SK-N-SH (cell line): ENCODE results near the gene UBE2R2. TPM values are rescaled to one million over a fixed set of nuclear protein-coding genes. Genes with fewer than 3 reads are reported as not detected.

Experiments
- CTCF ChIA-PET: fragments of 300-600, 350-600 bp; formaldehyde crosslinking; extraction: SDS; loops from one replicate; lab custom pipeline; 2021; lab: Yijun Ruan, JAX
- POLR2A ChIA-PET: fragments of 350-600 bp; sonication (Branson Sonifier 250); formaldehyde crosslinking; extraction: SDS; loops from one replicate; lab custom pipeline; 2020; ENCODE audit warnings: antibody characterized with exemption, inconsistent platforms; lab: Yijun Ruan, JAX
- DNase-seq: peaks from one replicate; pipeline ENCODE4 v3.0.0; 2012
- H2AFZ ChIP-seq: fragments of 200-600 bp; sonication (generic); 2 replicates; pipeline ENCODE4 v1.8.1; 2016; ENCODE audit warnings: antibody characterized with exemption, mild to moderate bottlenecking, low read depth
- H3F3A ChIP-seq: fragments of 200-600 bp; sonication (generic); replicated peaks from 2 replicates; pipeline ENCODE3; 2016; ENCODE audit warnings: antibody characterized with exemption, mild to moderate bottlenecking; ENCODE audit not compliant: insufficient read depth
- H3K27ac ChIP-seq, 2 experiments: fragments of 200-500 bp in 1 of 2; fragments of 200-600 bp in 1 of 2; sonication (Bioruptor generic) in 1 of 2; sonication (generic), shearing (Covaris generic) in 1 of 2; 2 replicates each; pipeline versions ENCODE4 v1.5.1 to v1.6.1; 2014 to 2016; ENCODE audit warnings: low read depth in 2 of 2, inconsistent platforms in 1 of 2, low read length in 1 of 2, mild to moderate bottlenecking in 1 of 2, mixed read lengths in 1 of 2
- H3K27me3 ChIP-seq: fragments of 200-600 bp; sonication (generic), shearing (Covaris generic); 2 replicates; pipeline ENCODE4 v1.6.1; 2016; ENCODE audit warnings: mixed run types; ENCODE audit not compliant: insufficient read depth
- H3K36me3 ChIP-seq, 2 experiments: fragments of 200-500 bp in 1 of 2; fragments of 200-600 bp in 1 of 2; sonication (Bioruptor generic) in 1 of 2; sonication (generic) in 1 of 2; replicated peaks in 1 of 2; 2 replicates each; pipeline versions ENCODE3 to v1.5.1; 2014 to 2016; ENCODE audit warnings: low read length in 1 of 2, mild to moderate bottlenecking in 1 of 2; ENCODE audit not compliant: insufficient read depth in 2 of 2, control insufficient read depth in 1 of 2
- H3K4me1 ChIP-seq, 2 experiments: fragments of 200-500 bp in 1 of 2; fragments of 200-600 bp in 1 of 2; sonication (Bioruptor generic) in 1 of 2; sonication (generic), shearing (Covaris generic) in 1 of 2; 2 replicates each; pipeline versions ENCODE4 v1.5.1 to v1.6.1; 2014 to 2016; ENCODE audit warnings: low read depth in 1 of 2, low read length in 1 of 2, mixed run types in 1 of 2; ENCODE audit not compliant: insufficient read depth in 2 of 2, control insufficient read depth in 1 of 2
- H3K4me2 ChIP-seq: fragments of 200-600 bp; sonication (generic), shearing (Covaris generic); 2 replicates; pipeline ENCODE4 v1.6.1; 2017; ENCODE audit warnings: mixed run types
- H3K4me3 ChIP-seq, 2 experiments: fragments of 200-500 bp in 1 of 2; fragments of 200-600 bp in 1 of 2; sonication (Bioruptor generic) in 1 of 2; sonication (generic), shearing (Covaris generic) in 1 of 2; 2 replicates each; pipeline versions ENCODE4 v1.5.1 to v1.8.1; 2014 to 2016; ENCODE audit warnings: low read depth in 2 of 2, inconsistent platforms in 1 of 2, low read length in 1 of 2, mild to moderate bottlenecking in 1 of 2, mixed read lengths in 1 of 2, moderate library complexity in 1 of 2
- H3K79me2 ChIP-seq: fragments of 200-600 bp; sonication (generic); 2 replicates; pipeline ENCODE4 v1.8.1; 2017; ENCODE audit warnings: mild to moderate bottlenecking; ENCODE audit not compliant: insufficient read depth
- H3K9ac ChIP-seq: fragments of 200-600 bp; sonication (generic); 2 replicates; pipeline ENCODE4 v1.6.1; 2017; ENCODE audit warnings: mixed run types
- H3K9me2 ChIP-seq: fragments of 200-600 bp; sonication (generic); 2 replicates; pipeline ENCODE4 v1.6.1; 2017; ENCODE audit warnings: mixed run types
- H3K9me3 ChIP-seq: fragments of 200-600 bp; sonication (generic); 2 replicates; pipeline ENCODE4 v1.6.1; 2017; ENCODE audit warnings: mixed run types, mild to moderate bottlenecking, moderate library complexity
- H4K20me1 ChIP-seq: fragments of 200-600 bp; sonication (generic); 2 replicates; pipeline ENCODE4 v1.6.1; 2017; ENCODE audit warnings: mild to moderate bottlenecking, mixed run types; ENCODE audit not compliant: insufficient read depth
- CHD2 ChIP-seq: fragments of 150-350 bp; IDR thresholded peaks from 2 replicates; pipeline ENCODE4 v1.6.1; 2018; ENCODE audit warnings: low read length; ENCODE audit not compliant: partially characterized antibody
- ELF1 ChIP-seq: IDR thresholded peaks from 2 replicates; pipeline ENCODE4 v1.4.0; 2012
- EZH2phosphoT487 ChIP-seq: fragments of 200-600 bp; sonication (generic); IDR thresholded peaks from 2 replicates; pipeline ENCODE4 v1.6.1; 2017; ENCODE audit warnings: low read depth, mixed run types, mild to moderate bottlenecking, antibody characterized with exemption, moderate library complexity, borderline replicate concordance
- FOXJ3 ChIP-seq: sonication (generic); formaldehyde crosslinking; IDR thresholded peaks from 2 replicates; pipeline ENCODE4 v1.5.1; 2020; ENCODE audit warnings: mild to moderate bottlenecking, missing genetic modification reagents
- GABPA ChIP-seq: IDR thresholded peaks from 2 replicates; pipeline ENCODE4 v1.4.0; 2012; ENCODE audit warnings: low read depth, mild to moderate bottlenecking
- JUND ChIP-seq: IDR thresholded peaks from 2 replicates; pipeline ENCODE4 v1.4.0; 2012
- MEF2A ChIP-seq: IDR thresholded peaks from 2 replicates; pipeline ENCODE4 v1.4.0; 2012; ENCODE audit warnings: low read depth, borderline replicate concordance
- RCOR1 ChIP-seq: fragments of 150-350 bp; IDR thresholded peaks from 2 replicates; pipeline ENCODE4 v1.6.1; 2017; ENCODE audit warnings: antibody characterized with exemption, low read length
- RFX5 ChIP-seq: IDR thresholded peaks from 2 replicates; pipeline ENCODE4 v1.6.1; 2012; ENCODE audit warnings: mild to moderate bottlenecking, improper control_type of control experiment, low read length
- SIN3A ChIP-seq: IDR thresholded peaks from 2 replicates; pipeline ENCODE4 v1.6.1; 2012; ENCODE audit warnings: low read depth, mild to moderate bottlenecking, low read length, moderate library complexity, borderline replicate concordance
- SMC3 ChIP-seq: IDR thresholded peaks from 2 replicates; pipeline ENCODE4 v1.6.1; 2012; ENCODE audit warnings: low read depth, low read length, improper control_type of control experiment
- TCF12 ChIP-seq: IDR thresholded peaks from 2 replicates; pipeline ENCODE4 v1.4.0; 2012
- YY1 ChIP-seq: IDR thresholded peaks from 2 replicates; pipeline ENCODE4 v1.4.0; 2012; ENCODE audit warnings: low read depth, mild to moderate bottlenecking
- WGBS: methylation state at CpG from one replicate; pipeline ENCODE4 v1.1.6; 2017; ENCODE audit warnings: low lambda C conversion rate; 5-methylcytosine and 5-hydroxymethylcytosine counted together
- polyA plus RNA-seq, 3 experiments: library from polyadenylated mRNA; depleted of rRNA; stranded (reverse); fragments of >200 nt; gene quantifications; 2 replicates each; pipeline ENCODE4 v1.2.3, GENCODE V29; 2012
- TF ChIP-seq, protein P1 (sequence below): fragments of 150-350 bp; IDR thresholded peaks from 2 replicates; pipeline ENCODE4 v1.6.1; 2016; ENCODE audit warnings: mild to moderate bottlenecking, low read depth, low read length
- TF ChIP-seq, protein P2 (sequence below): fragments of 150-350 bp; IDR thresholded peaks from 2 replicates; pipeline ENCODE4 v1.6.1; 2017; ENCODE audit warnings: antibody characterized with exemption, low read length, low read depth, borderline replicate concordance
- TF ChIP-seq, protein P3 (sequence below): IDR thresholded peaks from 2 replicates; pipeline ENCODE4 v1.4.0; 2012; ENCODE audit warnings: low read depth, borderline replicate concordance
- TF ChIP-seq, protein P4 (sequence below): fragments of 200-600 bp; sonication (generic); IDR thresholded peaks from 2 replicates; pipeline ENCODE4 v1.6.1; 2017; ENCODE audit warnings: antibody characterized with exemption, mild to moderate bottlenecking, moderate library complexity

UBE2R2 gene
- polyA plus RNA-seq, 1 of the 3 experiments (the other 2 are of a cell fraction) = 19.7 TPM

DNA sequence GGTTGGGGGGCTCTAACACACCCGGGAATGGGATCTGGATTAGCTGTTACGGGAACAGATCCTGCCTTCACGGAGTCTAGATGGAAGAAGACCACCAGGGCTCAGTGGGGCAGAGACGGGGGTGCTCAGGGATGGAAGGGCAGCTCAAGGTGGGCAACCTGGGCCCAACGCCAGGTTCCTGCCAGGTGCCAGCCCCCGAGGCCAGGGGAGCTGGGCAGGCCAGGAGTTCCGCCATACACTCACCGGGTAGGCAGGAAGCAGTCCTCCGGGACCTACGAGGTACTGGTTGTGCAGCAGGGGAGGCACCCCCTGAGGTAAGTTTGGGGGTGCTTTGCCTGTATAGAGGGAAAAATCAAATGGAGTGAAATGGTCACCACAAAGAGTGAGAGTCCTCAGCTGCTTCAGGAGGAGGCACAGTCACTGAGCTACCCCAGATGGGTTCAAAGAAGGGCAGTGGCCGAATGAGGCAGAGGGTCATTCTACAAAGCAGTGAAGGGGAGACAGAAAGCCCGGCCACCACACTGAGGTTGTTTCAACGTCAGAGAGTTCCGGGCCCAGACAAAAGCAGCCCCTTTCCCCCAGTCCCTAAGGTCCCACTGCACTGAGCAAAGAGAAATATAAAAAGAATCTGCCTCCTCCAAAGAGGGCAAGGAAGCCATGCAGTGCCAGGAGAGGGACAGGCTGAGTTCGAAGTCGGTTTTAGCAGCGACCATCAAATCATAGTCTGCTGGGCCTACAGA, 110.0 kb downstream of the UBE2R2 start:
- CTCF ChIA-PET = interaction anchor here (0.7 to 5.1 kb wide), 7 partner anchors 8 to 147 kb away, joined by 3 to 40 read pairs (median 7); no protein-coding TSS in a partner anchor
- Histone ChIP-seq H3K4me2 (no peak overlapping the region), H2AFZ (no peak overlapping the region), H3K4me1 (no peaks in the 10 kb centered on the region; a peak in 1 of 4 replicates), H3K9me3 (no peaks in the 10 kb centered on the region), H3K36me3 (peaks cover 32 to 87% of the 10 kb centered on the region in 2 experiments), H3K4me3 (no peak overlapping the region), H3K27ac (no peak overlapping the region; a peak in 1 of 4 replicates), H3K27me3 (no peaks in the 10 kb centered on the region), H4K20me1 (0 out of 2 replicates have a peak, but pooled peaks cover 1% of the 10 kb centered on the region), H3K9me2 (no peaks in the 10 kb centered on the region), H3F3A (peaks cover 4% of the 10 kb centered on the region), H3K79me2 (no peaks in the 10 kb centered on the region), H3K9ac (no peak overlapping the region)
- no peak for DNase-seq
- POLR2A ChIA-PET = no interaction called here
- TF ChIP-seq SMC3 (no peak), JUND (no peak), MEF2A (no peak), CHD2 (no peak), GABPA (no peak)
- TF ChIP-seq, protein P1, sequence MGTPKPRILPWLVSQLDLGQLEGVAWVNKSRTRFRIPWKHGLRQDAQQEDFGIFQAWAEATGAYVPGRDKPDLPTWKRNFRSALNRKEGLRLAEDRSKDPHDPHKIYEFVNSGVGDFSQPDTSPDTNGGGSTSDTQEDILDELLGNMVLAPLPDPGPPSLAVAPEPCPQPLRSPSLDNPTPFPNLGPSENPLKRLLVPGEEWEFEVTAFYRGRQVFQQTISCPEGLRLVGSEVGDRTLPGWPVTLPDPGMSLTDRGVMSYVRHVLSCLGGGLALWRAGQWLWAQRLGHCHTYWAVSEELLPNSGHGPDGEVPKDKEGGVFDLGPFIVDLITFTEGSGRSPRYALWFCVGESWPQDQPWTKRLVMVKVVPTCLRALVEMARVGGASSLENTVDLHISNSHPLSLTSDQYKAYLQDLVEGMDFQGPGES = no peak
- WGBS = 89% methylated on average over 16 of the region's 17 CpGs

DNA sequence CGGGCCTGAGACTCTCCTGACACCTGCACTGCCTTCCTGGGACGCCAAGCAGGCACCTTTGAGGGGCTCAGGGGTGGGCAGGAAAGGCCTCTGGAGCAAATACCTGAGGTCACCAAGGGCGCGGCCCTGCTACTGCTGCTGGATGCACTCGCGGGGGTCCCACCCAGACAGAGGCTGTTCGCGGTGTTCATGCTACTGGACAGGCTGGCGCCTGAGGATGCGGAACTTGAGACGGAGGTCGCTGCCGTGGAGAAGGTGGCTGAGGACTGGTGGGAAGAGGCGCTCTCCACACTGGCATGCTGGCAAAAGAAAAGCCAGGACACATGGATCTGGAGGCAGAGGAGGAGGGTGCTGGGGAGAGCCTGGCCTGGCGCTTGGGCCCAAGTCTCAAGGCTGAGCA, 110.7 kb downstream of the UBE2R2 start:
- DNase-seq = no peak
- H3K4me2 ChIP-seq = no peak overlapping the region
- H3K9ac ChIP-seq = no peak overlapping the region
- no peaks in the 10 kb centered on the region for H3K9me2 ChIP-seq
- no peaks in the 10 kb centered on the region for H3K27me3 ChIP-seq
- no peaks in the 10 kb centered on the region for H3F3A ChIP-seq
- H4K20me1 ChIP-seq = no peaks in the 10 kb centered on the region
- H3K36me3 ChIP-seq = peaks cover 32 to 87% of the 10 kb centered on the region in 2 experiments
- H3K9me3 ChIP-seq = no peaks in the 10 kb centered on the region
- CTCF ChIA-PET = interaction anchor here (5.1 kb wide), 1 partner anchor 146 kb away, joined by 32 read pairs; no protein-coding TSS in a partner anchor
- WGBS = 97% methylated on average over 15 of the region's 15 CpGs
- H2AFZ ChIP-seq = no peak overlapping the region
- H3K4me3 ChIP-seq = no peak overlapping the region
- TF ChIP-seq, protein P2, sequence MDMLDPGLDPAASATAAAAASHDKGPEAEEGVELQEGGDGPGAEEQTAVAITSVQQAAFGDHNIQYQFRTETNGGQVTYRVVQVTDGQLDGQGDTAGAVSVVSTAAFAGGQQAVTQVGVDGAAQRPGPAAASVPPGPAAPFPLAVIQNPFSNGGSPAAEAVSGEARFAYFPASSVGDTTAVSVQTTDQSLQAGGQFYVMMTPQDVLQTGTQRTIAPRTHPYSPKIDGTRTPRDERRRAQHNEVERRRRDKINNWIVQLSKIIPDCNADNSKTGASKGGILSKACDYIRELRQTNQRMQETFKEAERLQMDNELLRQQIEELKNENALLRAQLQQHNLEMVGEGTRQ = no peak
- POLR2A ChIA-PET = no interaction called here
- H3K27ac ChIP-seq = no peak overlapping the region
- H3K4me1 ChIP-seq = no peaks in the 10 kb centered on the region; a peak in 1 of 4 replicates
- H3K79me2 ChIP-seq = no peaks in the 10 kb centered on the region

DNA sequence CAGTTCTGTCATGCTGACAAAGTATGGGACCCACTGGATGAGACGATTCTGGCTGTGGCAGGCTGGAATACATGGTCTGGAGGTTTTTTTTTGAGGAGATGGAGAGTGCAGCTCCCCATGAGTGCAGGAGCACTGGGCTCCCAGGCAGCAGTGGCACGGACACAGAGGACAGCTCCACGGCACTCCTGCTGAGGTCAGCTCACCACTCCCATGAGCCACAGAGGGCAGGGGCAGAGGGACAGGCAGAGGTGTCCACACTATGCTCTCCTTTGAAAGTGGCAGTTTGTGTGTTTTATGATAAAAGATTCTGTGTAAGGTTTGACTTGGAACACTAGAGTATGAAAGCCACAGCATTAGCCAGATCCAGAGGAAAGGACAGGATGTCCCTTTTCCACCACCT, 114.4 kb downstream of the UBE2R2 start:
- Histone ChIP-seq H3K9me3 (no peaks in the 10 kb centered on the region), H3K4me2 (no peak overlapping the region), H3K36me3 (peaks cover 61 to 72% of the 10 kb centered on the region in 2 experiments), H2AFZ (no peak overlapping the region), H4K20me1 (no peaks in the 10 kb centered on the region), H3K27ac (no peak overlapping the region), H3K4me1 (no peaks in the 10 kb centered on the region; a peak in 1 of 4 replicates), H3K9me2 (no peaks in the 10 kb centered on the region), H3K27me3 (no peaks in the 10 kb centered on the region), H3K79me2 (no peaks in the 10 kb centered on the region), H3K4me3 (no peak overlapping the region), H3F3A (no peaks in the 10 kb centered on the region), H3K9ac (no peak overlapping the region)
- DNase-seq = no peak
- POLR2A ChIA-PET = no interaction called here
- CTCF ChIA-PET = no interaction called here
- WGBS = 85% methylated on average over 3 of the region's 3 CpGs
- TF ChIP-seq EZH2phosphoT487 (no peak), FOXJ3 (CRISPR knock-in tag) (no peak), ELF1 (no peak), YY1 (no peak), TCF12 (no peak), CHD2 (no peak), GABPA (no peak), RCOR1 (no peak), SIN3A (no peak), RFX5 (no peak)
- TF ChIP-seq, protein P3, sequence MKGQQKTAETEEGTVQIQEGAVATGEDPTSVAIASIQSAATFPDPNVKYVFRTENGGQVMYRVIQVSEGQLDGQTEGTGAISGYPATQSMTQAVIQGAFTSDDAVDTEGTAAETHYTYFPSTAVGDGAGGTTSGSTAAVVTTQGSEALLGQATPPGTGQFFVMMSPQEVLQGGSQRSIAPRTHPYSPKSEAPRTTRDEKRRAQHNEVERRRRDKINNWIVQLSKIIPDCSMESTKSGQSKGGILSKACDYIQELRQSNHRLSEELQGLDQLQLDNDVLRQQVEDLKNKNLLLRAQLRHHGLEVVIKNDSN = no peak
- TF ChIP-seq, protein P4, sequence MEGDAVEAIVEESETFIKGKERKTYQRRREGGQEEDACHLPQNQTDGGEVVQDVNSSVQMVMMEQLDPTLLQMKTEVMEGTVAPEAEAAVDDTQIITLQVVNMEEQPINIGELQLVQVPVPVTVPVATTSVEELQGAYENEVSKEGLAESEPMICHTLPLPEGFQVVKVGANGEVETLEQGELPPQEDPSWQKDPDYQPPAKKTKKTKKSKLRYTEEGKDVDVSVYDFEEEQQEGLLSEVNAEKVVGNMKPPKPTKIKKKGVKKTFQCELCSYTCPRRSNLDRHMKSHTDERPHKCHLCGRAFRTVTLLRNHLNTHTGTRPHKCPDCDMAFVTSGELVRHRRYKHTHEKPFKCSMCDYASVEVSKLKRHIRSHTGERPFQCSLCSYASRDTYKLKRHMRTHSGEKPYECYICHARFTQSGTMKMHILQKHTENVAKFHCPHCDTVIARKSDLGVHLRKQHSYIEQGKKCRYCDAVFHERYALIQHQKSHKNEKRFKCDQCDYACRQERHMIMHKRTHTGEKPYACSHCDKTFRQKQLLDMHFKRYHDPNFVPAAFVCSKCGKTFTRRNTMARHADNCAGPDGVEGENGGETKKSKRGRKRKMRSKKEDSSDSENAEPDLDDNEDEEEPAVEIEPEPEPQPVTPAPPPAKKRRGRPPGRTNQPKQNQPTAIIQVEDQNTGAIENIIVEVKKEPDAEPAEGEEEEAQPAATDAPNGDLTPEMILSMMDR = no peak
